C1 segment of cervical spinal cord (tissue), 14 donors: Measurements from ENCODE around the gene CHN2.
A peak's percentile ranks its signal among the peaks of the same experiment; 100 is the strongest.

Experiments used
- DNase-seq, 14 donors: peaks; one replicate each; lab custom pipeline; 2025; lab: John Stamatoyannopoulos, UW

CHN2 gene

DNA sequence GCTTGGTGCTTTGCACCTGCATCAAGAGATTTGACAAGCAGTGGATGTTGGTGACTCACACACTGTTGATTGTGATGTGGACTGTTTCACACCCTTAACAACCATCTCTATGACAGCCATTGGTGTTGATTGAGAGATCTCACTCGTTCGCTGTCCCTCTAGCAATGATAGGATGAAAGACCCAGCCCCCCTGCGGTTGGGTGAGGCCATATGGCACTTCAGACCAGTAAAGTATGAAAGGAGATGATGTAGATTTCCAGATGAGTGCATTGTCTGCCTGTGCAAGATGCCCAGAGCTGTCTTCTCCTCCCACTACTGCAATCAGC lies 230.4 kb downstream of the CHN2 start:
- no peak for DNase-seq

DNA sequence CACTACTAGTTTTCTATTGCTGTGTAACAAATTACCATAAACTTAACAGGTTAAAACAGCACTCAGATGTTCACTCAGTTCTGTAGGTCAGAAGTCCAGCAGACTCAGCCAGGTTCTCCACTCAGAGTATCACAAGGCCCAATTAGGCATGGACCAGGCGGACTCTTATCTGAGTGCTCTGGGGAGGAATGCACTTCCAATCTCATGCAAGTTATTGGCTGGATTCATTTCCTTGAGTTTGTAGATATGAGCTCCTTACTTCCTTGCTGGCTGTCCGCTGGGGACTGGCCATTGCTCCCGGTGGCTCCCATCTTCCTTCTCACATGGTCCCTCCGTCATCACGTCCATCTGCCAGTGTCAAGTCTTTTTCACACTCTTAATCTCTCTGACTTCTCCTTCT lies 232.0 kb downstream of the CHN2 start:
- no peak for DNase-seq

DNA sequence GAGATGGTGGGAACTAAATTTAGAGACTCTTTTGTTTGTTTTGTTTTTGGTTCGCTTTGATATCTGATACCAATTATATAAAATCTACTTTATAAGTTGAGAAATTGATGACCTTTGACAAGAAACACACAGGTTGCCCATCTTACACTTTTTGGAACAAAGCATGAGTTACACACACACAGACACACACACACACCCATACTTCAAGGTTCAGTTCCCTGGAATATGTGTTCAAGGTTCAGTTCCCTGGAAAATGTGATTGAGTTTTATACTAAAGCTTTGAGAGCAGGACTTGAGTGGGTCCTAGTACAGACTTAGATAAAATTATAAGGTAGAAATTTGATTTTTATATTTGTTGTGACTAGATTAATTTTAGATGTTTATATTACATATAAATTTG lies 234.8 kb downstream of the CHN2 start:
- no peak for DNase-seq

DNA sequence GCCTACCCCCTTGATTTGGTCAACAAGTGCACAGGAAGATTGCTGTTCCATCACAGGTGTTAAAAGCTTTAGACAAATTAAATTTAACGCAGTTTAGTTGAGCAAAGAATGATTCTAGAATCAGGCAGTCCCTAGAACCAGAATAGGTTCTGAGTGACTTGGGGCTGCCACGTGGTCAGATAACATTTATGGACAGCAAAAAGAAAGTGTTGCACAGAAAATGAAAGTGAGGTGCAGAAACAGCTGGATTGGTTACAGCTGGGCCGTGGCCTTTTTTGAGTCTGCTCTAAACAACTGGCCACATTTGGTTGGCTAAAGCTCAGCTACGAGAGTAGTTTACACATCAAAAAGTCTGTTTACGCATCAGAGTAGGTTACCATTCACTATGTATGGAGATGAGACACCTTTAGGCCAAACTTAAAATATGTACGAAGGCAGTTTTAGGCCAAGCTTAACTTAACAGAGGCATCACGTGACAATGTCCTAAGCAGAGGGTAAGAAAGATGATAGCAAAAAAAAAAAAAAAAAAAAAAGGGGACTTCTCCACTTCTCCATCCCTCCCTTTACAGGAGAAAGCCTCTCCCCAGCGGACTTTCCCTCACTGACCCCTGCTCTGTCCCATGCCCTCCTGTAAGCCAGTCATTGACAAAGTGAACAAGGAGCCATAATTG lies 235.8 kb downstream of the CHN2 start:
- DNase-seq = no peak

DNA sequence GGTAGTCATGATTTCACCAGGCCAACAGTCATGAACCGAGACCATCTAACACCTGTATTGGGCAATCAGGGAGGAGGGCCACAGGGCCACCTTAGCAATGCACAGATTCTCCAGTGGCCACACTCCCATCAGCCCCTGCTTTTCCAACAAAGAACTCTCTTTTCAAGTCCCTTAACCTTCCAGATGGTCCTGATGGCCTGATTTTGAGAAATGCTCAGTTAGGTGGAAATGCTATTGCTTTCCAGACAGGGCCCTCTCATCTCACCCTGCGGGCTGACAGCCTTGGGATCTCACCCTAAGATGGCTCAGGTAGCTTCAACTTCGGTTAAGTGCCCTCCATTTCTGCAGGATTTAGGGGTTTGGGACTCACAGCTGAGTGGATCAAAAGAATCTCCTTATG lies 237.1 kb downstream of the CHN2 start:
- peak in 1 of 14 donors; percentile 35 for DNase-seq

DNA sequence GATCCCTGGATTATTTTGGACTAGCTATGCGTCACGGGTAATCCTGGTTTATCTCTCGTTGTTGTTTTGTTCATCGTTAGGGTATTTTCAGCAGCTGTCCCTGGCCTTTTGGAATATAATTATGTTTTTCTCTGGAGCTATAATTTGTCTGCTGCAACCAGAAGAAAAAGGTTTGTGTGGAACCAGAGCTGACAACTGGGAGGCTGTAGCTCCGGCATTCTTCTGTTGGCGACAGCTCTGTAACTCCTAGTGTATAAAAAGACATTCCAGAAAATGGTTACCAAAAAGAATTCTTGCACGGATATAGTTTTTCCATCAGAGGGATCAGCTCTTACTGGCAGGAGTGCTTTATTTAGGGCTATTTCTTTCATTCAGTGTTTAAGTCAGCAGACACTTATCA lies 238.1 kb downstream of the CHN2 start:
- DNase-seq = no peak

DNA sequence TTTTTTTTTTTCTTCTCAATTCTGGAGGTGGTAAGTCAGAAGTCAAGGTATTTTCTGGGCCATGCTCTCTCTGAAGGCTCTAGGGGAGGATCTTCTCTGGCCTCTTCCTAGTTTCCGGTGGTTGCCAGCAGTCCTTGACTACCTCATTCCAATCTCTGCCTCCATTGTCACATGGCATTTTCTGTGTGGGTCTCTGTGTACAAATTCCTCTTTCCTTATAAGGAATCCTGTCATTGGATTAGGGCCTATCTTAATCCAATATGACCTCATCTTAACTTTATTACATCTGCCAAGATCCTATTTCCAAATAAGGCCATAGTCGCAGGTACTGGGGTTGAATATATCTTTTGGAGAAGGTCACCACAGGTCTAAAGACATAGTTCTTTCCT lies 239.8 kb downstream of the CHN2 start:
- no peak for DNase-seq

DNA sequence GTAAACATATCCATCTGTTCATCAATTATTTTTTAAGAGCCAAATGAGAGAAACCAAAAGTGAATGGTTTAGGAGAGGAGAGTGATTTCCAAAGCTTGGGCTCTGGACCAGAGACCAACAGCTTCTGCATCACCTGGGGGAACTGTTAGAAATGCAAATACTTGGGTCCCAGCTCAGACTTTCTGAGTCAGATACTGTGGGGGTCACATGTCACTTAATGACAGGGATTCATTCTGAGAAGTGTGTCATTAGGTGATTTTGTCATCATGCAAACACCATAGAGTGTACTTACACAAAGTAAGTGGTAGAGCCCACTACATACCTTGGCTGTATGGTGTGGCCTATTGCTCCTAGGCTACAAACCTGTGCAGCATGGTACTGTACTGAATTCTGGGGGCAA lies 240.6 kb downstream of the CHN2 start:
- DNase-seq = no peak

DNA sequence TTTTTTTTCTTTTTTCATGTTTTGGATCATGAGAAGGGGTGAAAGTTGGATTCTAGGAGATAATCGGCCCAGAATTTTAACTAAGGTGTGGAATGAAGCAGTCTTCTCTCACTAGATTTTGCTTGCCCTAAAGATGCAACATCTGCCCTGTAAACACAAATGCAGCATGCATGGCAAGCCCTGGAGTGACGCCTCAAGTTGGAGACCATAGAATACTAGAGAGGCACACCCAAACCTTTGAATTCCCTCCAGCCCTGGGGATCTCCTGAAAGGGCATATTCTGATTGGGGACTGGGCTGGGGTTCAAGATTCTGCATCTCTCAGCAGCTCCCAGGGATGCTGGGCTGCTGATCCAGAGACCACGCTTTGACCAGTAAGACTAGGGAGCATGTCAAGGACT lies 241.3 kb downstream of the CHN2 start:
- no peak for DNase-seq

DNA sequence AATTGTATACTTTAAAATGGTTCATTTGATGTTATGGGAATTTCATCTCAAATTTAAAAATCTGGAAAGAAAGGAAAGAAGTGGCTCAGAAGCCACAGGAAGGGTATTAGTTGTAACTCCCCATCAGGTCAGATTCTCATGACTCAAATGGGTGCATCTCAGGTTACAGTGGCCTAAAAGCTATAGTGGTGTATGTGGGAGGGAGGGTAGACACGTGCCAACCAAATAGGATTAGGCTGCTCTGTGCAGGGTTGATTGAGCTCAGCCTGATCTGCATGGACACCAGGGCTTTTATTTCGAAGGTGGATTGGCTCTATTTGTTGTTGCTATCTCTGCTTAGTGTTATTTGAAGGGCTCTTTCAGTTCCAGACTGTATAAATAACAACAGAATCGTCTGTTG lies 247.6 kb downstream of the CHN2 start:
- no peak for DNase-seq

DNA sequence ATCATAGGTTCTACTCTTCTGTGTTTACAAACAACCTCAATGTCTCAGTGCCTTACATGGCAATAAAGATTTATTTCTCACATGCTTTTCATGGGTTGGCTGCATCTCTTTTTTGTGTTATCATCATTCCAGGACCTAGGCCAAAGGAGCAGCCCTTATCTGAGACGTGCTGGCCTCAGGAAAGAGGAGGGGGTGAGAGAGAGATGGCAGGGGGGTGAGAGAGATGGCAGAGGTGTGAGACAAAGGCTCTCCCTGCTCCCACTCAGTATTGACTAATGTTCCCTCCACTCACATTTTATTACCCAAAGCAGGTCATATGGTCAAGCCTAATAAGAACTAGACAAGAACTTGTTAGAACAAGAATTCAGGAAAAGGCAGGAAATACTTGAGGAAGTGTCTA lies 249.0 kb downstream of the CHN2 start:
- no peak for DNase-seq

DNA sequence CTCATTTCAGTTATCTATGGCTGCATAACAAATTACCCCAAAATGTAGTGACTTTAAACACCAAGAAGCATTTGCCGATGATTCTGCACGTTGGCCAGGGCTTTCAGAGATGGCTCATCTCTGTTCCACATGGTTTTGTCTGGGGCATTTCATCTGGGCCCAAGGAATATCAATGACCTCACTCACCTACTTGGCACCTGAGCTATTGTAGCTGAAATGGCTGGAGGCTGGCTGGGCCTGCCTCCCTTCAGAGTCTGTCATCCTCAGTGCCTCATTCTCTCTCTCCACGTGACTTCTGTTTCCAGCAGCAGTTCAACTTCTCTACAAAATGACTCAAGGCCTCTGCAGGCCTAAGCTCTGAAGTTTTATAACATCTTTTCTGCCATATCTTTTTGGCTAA lies 249.7 kb downstream of the CHN2 start:
- DNase-seq = no peak

DNA sequence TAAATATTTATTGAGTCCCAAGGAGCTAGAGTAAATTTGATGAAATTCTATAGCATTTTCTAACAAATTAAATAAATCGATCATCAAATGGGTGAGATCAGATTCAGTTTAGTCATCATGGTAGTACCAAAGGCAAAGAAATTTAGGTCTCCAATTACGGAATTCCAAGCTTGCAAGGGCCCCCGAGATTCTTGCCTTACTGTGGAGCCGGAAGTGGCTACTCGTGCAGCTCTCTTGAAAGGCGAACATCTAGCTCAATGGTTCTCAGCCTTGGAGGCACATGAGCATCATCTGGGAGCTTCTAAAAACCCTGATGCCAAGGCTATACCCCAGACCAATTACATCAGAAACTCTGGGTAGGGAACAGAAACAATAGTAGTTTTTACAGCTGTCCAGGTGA lies 251.2 kb downstream of the CHN2 start:
- DNase-seq = no peak

DNA sequence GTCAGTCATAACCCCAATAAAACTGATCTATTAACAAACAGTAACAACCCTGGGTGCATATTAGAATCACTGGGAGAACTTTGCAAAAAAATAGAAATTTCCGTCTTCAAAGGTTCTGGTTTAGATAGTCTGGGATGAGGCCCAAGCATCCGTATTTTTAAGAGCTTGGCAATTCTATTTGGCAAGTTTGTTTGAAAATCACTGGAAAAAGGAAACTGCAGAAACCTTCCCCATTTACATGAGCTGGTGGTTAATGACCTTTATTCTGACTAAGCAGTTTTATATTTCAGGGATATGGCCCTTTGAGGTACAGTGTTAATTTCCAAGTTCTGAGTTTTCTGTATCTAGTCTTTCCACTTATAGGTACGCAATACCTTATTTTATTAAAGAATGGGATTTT lies 253.3 kb downstream of the CHN2 start:
- DNase-seq = no peak

DNA sequence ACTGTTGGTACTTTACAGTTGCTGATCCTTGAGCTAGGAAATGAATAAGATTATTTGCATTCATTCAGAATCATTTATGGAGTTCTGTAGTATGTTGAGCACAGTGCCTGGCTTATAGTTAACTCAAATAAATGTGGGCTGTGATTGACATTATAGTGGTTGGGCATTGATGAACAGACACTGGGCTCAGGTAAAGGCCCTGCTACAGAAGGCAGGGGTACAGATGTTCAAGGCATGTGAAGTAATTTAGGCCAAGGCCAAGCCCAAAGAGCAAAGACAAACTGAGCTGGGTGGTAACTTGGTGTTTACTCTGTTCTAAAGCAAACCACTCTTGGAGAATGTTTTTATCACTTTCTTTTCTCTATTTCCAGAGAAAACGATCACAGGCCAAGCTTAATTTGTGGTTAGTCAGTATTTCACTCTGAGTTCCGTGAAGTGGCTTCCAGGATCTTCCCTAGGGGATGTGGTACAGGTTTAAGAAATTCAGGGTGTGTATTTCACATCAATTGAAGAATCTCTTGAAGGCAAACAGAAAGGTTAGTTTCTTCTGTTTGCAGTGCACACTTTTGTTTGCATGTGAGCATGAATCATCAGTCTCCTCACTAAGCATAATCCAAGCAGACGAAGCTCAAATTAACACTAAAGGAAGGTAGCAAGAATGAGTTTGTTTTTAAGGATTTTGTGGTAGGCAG lies 255.1 kb downstream of the CHN2 start:
- DNase-seq = no peak

DNA sequence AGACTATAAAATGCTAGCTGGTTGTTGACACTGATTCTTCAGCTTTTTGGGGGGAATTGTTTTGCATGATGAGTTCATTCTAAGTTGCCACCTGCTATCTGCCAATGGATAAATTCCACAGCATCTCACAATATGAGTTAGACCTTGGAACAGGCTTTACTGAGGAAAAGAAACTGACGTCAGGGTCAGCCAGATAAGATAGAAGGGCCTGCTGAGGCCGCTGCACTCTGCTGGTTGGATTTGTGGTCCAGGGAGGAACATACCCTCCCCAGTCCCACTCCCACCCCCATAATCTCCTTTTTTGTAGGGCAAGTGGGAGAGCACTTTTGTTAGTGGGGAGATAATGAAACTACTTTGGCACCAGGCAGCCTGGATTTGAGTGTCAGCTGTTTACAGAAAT lies 258.4 kb downstream of the CHN2 start:
- DNase-seq = no peak

DNA sequence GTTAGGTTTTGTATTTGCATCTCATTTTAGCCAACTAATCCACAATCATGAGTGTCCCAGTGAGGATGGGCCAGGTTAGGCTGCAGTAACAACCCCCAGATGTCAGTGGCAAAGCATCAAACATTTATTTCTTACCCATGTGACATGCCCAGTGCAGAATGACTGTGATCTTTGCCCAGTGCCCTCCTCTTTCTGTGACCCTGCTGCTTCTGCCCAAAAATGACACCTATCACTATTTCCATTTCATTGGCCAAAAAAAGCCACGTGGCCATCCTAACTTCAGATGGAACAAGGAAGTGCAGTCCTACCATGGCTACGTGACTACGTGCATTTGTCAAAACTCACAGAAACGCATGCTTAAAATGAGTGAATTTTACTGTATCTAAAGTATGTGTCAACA lies 259.9 kb downstream of the CHN2 start:
- no peak for DNase-seq

DNA sequence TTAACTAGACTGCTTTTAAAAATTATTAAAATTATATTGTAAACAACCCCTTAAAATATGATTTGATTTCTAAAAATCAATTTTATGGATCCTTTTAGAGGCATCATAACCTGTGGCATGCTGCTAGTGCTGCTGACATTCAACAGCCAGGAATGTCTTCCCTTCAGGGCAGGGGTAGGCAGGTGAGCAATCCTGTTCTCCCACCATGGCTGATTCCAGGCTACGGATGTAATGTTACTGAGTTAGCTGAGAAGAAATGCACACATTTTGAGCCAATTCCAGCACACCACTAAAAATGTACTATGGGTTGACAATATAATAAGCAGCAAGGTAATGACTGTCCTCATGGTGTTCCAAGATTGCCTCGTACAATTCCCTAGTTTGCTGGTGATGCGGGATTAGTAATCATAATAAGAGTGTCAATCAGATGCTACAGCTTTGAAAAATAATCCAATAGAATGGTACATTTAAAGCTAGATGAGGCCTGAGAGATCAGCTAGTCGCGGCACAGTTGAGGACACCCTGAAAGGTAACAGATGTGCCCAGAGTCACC lies 260.4 kb downstream of the CHN2 start:
- no peak for DNase-seq

DNA sequence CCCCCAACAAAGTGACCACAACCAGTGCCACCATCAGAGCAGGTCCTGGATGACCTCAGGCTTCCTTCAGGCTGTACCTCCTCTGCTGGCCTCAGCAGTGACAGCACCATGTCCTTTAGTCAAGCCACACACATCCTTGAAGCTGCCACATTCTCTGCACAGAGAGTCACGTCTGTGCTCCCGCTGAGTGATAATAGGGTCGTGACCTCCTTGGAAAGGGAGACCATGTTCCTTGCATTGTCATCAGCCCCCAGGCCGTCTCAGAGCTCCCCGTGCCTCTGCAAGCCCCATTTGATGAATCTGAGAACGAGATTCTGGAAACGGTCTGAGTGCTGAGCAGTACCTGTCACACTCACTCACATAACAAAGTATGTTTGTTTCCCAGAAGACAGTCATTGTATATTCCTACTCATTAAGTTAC lies 262.6 kb downstream of the CHN2 start:
- DNase-seq = peak in 3 of 14 donors; percentile 5 to 25 (median 11)

DNA sequence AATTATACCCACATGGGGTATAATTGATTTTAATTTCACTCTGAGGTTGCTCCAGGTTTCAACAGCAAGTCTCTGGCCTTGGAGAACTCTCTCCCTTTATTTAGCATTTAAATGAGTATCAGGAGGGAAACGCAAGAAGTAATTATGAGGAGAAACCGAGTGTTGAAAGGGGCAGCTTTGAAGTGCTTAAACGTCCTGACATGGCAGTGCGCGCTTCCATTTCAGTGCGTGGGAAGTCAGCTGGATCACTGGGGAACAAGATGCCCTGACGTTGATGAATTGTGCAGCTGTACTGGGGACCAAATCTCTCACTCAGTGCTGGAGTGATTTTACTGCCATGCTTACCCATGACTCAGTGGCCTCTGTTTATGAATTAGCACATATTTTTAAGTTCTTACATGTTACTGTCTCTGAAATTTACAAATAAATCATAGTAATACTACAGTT lies 263.0 kb downstream of the CHN2 start:
- peak in 9 of 14 donors; percentile 7 to 49 (median 21) for DNase-seq

DNA sequence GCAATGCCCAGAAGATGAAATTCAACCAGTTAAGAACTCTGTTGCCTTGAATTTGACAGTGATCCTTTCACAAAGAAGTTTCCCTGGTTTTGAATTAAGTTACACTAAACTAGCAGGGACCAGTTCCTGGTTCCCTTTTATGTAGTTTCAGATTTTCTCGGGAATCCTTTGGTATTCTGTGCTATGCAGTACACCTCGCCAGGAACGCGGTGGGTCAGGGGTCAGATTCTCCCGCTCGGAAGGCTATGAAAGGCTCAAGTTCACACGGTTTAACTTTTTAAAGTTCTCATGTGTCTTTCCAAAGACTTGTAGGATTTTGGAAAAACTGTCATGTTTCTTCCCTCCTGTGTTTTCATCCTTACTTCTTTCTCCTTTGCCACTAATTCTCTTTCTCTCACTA lies 264.4 kb downstream of the CHN2 start:
- DNase-seq = no peak

DNA sequence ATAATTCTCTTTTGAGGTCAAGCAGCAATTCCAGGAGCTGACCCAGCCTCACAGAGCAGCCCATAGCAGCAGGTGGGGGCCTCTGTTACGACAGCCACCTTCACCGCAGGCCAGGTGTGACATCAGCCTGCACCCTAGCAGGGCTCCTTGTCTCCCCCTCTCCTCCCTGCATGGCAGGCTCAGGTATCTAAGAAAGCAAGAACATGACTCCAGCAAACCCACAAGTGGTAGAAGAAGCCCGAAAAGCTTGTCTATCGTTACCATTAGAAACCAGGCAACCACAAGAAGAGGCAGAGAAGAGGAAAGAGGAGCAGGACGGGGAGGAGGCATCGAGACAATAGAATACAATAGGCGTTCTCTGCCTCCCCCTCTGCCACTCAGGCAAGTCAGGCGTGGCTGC lies 265.0 kb downstream of the CHN2 start:
- DNase-seq = no peak

DNA sequence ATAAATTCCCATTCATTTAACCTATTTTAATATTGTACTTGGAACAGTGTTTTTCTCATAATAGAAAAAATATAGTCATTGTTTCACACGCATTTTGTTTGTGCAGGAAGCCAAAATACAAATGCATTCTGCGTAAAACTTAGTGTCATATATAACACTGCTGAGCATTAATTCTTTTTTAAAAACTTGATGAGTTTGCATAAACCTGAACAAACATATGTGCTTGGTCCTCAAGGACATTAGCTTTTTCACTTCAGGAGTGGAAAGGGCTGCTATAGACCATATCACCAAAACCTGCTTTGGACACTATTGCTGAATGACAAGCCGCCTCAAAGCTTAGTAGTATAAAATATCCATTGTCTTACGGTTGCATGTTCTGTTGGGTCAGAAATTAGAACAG lies 267.4 kb downstream of the CHN2 start:
- no peak for DNase-seq
